Sigmoid colon (tissue), 7 donors: ENCODE results near the gene MEF2A. TPM values are rescaled to one million over a fixed set of nuclear protein-coding genes. Genes with fewer than 3 reads are reported as not detected.
"Not testable (repeated sequence)": the region's sequence is repeated elsewhere in the genome, so short reads cannot be mapped to it uniquely, and the experiment has no call there.

ENCODE experiments used
- DNase-seq: peaks from one replicate; pipeline ENCODE4 v3.0.0-alpha.2; 2019
- H3K27ac ChIP-seq, 4 donors: fragments of 200-600 bp; sonication (generic); one replicate each; pipeline ENCODE4 v1.5.1; 2016 to 2019; ENCODE audit warnings: mild to moderate bottlenecking in 1 of 4
- H3K27me3 ChIP-seq, 3 donors: fragments of 200-600 bp; sonication (generic); one replicate each; pipeline ENCODE4 v1.5.1; 2019; ENCODE audit warnings: mild to moderate bottlenecking in 1 of 3
- H3K36me3 ChIP-seq, 4 donors: fragments of 200-600 bp; sonication (generic); one replicate each; pipeline ENCODE4 v1.5.1; 2016 to 2019
- H3K4me1 ChIP-seq, 4 donors: fragments of 200-600 bp; sonication (generic); one replicate each; pipeline ENCODE4 v1.5.1; 2017 to 2019
- H3K4me3 ChIP-seq, 4 donors: fragments of 200-600 bp; sonication (generic); one replicate each; pipeline ENCODE4 v1.5.1; 2017 to 2019; ENCODE audit warnings: mild to moderate bottlenecking in 2 of 4, moderate library complexity in 1 of 4
- H3K9me3 ChIP-seq, 4 donors: fragments of 200-600 bp in 3 of 4; sonication (generic) in 3 of 4; one replicate each; pipeline versions ENCODE4 v1.5.1 to v1.6.1; 2013 to 2019
- EP300 ChIP-seq, 4 donors: sonication (generic); formaldehyde crosslinking; IDR thresholded peaks; one replicate each; pipeline ENCODE4 v1.6.1; 2017; ENCODE audit warnings: antibody characterized with exemption in 4 of 4
- POLR2A ChIP-seq, 2 donors: fragments of 450-650 bp; IDR thresholded peaks; one replicate each; pipeline ENCODE4 v1.6.1; 2016; ENCODE audit warnings: antibody characterized with exemption in 2 of 2, mild to moderate bottlenecking in 2 of 2, moderate library complexity in 2 of 2
- POLR2AphosphoS5 ChIP-seq, 4 donors: sonication (generic); formaldehyde crosslinking; IDR thresholded peaks; one replicate each; pipeline ENCODE4 v1.6.1; 2017; ENCODE audit warnings: antibody characterized with exemption in 4 of 4
- WGBS, 2 donors: extraction: QIAGEN DNeasy Blood & Tissue Kit; methylation state at CpG; one replicate each; pipeline ENCODE4 v1.1.7; 2013; 5-methylcytosine and 5-hydroxymethylcytosine counted together
- intact Hi-C: fragments of 100-400 bp; cut with DNase I; formaldehyde crosslinking; loops from one replicate; pipeline ENCODE4 v1.15.1; 2023
- polyA plus RNA-seq, 3 donors: library from polyadenylated mRNA; stranded (reverse); fragments of 200-250 nt; gene quantifications; one replicate each; pipeline ENCODE4 v1.2.3, GENCODE V29; 2013
- total RNA-seq, 4 donors: library from RNA; depleted of rRNA; stranded (reverse); fragments of >200 nt; gene quantifications; one replicate each; pipeline ENCODE4 v1.1.0, GENCODE V29; 2016
- TF ChIP-seq, protein P1 (sequence below), 4 experiments: fragments of 450-650 bp in 3 of 4; fragments of 200-600 bp in 1 of 4; IDR thresholded peaks; one replicate each; pipeline ENCODE4 v1.5.1; 2016 to 2019; ENCODE audit warnings: antibody characterized with exemption in 4 of 4, mild to moderate bottlenecking in 3 of 4, moderate library complexity in 2 of 4
- donor health status: healthy with polysubstance abuse.
- donor health status: Bipolar disorder and iron deficiency.
- donor health status: healthy.

MEF2A gene
- total RNA-seq (100 to 1,000 TPM in 1 of 4 donors, 10 to 100 TPM in 3; 78.8 to 123 (median 80.3) TPM), polyA plus RNA-seq (10 to 100 TPM; 11.6 to 15.4 (median 14.4) TPM)

DNA sequence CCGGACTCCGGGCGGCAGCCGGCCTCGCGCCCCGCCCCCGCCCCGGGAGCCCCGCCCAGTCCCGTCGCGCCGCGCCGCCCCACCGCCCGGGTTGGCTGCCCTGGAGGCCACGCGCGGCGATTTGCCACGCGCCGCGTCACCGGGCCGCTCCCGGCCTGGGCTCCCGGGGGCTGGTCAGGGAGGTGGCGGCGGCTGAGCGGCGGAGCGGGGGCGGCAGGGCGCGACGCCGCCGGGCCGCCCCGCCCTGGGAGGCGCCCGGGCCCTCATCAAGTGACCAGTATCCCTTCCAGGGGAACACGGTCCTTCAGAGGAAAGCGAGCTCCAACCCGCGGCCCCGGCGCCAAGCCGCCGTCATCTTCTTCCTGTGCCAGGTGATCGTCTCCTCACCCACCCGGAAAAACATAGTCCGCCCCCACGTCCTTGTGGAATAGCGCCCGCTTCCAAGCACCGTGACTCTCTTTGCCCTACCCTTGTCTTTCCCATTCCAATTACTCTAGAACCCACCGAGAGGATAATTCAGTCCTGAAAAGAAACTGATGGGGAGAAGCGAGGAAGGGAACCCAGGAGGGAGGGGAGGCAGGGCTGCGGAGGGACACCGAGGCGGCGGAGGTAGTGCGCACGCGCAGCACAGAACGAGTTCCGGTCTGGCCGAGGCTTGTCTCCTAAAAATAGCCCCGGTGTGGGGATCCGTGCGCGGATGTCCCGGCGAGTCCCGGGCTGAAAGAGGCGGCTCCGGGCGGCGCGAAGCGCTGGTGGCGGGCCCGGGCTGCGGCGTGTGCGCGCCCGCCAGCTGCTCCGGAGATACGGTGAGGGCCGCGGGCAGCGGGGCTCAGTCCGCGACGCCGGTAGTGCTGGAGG, at the start of gene MEF2A:
Gene MEF2A (plus strand): TSS at position 686 of the 858 bp plus-strand sequence. CDS start 67,136 bp downstream, outside the sequence.
- Histone ChIP-seq H3K4me3 (peak within 1 kb of the TSS; percentile 91 to 98 (median 96)), H3K4me1 (peaks cover 0 to 50% (median 36%) of the 10 kb centered on the region in 4 donors), H3K27ac (peak within 1 kb of the TSS; percentile 99 to 100 (median 100)), H3K27me3 (no peaks in the 10 kb centered on the region), H3K9me3 (no peaks in the 10 kb centered on the region), H3K36me3 (no peaks in the 10 kb centered on the region)
- TF ChIP-seq POLR2A (IDR thresholded peaks at IDR 0.05): peak; percentile 73 to 88
- TF ChIP-seq, protein P1, sequence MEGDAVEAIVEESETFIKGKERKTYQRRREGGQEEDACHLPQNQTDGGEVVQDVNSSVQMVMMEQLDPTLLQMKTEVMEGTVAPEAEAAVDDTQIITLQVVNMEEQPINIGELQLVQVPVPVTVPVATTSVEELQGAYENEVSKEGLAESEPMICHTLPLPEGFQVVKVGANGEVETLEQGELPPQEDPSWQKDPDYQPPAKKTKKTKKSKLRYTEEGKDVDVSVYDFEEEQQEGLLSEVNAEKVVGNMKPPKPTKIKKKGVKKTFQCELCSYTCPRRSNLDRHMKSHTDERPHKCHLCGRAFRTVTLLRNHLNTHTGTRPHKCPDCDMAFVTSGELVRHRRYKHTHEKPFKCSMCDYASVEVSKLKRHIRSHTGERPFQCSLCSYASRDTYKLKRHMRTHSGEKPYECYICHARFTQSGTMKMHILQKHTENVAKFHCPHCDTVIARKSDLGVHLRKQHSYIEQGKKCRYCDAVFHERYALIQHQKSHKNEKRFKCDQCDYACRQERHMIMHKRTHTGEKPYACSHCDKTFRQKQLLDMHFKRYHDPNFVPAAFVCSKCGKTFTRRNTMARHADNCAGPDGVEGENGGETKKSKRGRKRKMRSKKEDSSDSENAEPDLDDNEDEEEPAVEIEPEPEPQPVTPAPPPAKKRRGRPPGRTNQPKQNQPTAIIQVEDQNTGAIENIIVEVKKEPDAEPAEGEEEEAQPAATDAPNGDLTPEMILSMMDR (IDR thresholded peaks at IDR 0.05): no peak
- peak; percentile 88 to 96 (median 94) for TF ChIP-seq POLR2AphosphoS5 (IDR thresholded peaks at IDR 0.05)
- TF ChIP-seq EP300 (IDR thresholded peaks at IDR 0.05): peak in 1 of 4 donors; percentile 54
- DNase-seq: peak; percentile 98
- intact Hi-C loops: loop anchor here (1.0 to 5.0 kb wide), 5 partner anchors 52 to 158 kb away; no protein-coding TSS in a partner anchor
- 0% methylated on average over 101 of the region's 101 CpGs for WGBS, 2 donors

DNA sequence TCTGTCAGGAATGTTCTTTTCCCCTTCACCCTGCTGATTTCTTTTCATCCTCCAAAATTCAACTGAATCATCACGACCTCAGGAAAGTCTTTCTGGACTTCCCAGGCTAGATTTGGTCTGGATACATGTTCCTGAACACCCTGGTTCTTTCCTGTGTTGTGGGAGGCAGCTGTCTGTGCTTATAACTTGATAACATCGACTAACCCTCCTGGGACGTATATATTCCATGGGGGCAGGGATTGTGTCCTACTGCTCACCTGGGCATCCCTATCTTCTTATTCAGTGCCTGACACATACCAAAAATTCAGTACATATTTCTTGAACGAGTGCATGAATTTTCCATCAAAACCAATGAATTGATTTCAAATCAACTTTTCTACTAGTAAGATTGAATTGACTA, 47.6 kb upstream of the MEF2A start:
- intact Hi-C loops: no loop called here
- H3K4me3 ChIP-seq: no peak overlapping the region

DNA sequence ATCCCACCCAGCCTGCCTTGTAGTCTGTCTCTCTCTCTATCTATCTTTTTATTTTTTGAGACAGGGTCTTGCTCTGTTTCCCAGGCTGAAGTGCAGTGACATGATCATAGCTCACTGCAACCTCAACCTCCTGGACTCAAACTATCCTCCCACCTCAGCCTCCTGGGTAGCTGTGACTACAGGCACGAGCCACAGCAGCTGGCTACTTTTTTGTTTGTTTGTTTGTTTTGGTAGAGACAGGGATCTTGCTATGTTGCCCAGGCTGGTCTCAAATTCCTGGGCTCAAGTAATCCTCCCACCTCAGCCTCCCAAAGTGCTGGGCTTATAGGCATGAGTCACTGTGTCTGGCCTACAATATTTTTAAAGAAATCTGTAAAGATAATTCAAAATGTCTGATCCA, 46.4 kb upstream of the MEF2A start:
- H3K27me3 ChIP-seq, H3K4me1 ChIP-seq, H3K36me3 ChIP-seq, H3K27ac ChIP-seq, DNase-seq, H3K9me3 ChIP-seq, H3K4me3 ChIP-seq, intact Hi-C loops: not testable (repeated sequence)
- WGBS, 2 donors: 81 to 82% methylated on average over 1 of the region's 1 CpG

More for the DNA sequence above, 47.6 kb upstream of the MEF2A start:
- Histone ChIP-seq H3K36me3 (no peaks in the 10 kb centered on the region), H3K9me3 (no peaks in the 10 kb centered on the region), H3K4me1 (no peaks in the 10 kb centered on the region), H3K27me3 (no peaks in the 10 kb centered on the region), H3K27ac (no peak overlapping the region)
- no peak for DNase-seq
- TF ChIP-seq EP300 (IDR thresholded peaks at IDR 0.05) (no peak), POLR2A (IDR thresholded peaks at IDR 0.05) (no peak), POLR2AphosphoS5 (IDR thresholded peaks at IDR 0.05) (no peak)
- TF ChIP-seq, protein P1 (IDR thresholded peaks at IDR 0.05): no peak
- 85 to 89% methylated on average over 4 of the region's 4 CpGs for WGBS, 2 donors

DNA sequence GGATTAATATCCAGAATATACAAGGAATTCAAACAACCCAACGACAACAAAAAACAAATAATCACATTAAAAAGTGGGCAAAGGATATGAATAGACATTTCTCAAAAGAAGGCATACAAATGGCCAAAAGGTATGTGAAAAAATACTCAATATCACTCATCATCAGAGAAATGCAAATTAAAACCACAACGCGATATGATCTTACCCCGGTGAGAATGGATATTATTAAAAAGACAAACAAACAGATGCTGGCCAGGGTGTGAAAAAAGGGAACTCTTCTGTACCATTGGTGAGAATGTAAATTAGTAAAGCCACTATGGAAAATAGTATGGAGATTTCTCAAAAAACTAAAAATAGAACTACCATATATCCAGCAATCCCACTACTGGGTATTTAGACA, 43.5 kb upstream of the MEF2A start:
- intact Hi-C loops: no loop called here
- H3K36me3 ChIP-seq: no peaks in the 10 kb centered on the region
- H3K27ac ChIP-seq: no peak overlapping the region
- WGBS, 2 donors: 78 to 91% methylated on average over 4 of the region's 4 CpGs
- no peak overlapping the region for H3K4me3 ChIP-seq
- TF ChIP-seq EP300 (IDR thresholded peaks at IDR 0.05) (no peak), POLR2A (IDR thresholded peaks at IDR 0.05) (no peak), POLR2AphosphoS5 (IDR thresholded peaks at IDR 0.05) (no peak)
- TF ChIP-seq, protein P1 (IDR thresholded peaks at IDR 0.05): no peak
- H3K27me3 ChIP-seq: no peaks in the 10 kb centered on the region
- no peaks in the 10 kb centered on the region for H3K9me3 ChIP-seq
- no peak for DNase-seq
- H3K4me1 ChIP-seq: no peaks in the 10 kb centered on the region

DNA sequence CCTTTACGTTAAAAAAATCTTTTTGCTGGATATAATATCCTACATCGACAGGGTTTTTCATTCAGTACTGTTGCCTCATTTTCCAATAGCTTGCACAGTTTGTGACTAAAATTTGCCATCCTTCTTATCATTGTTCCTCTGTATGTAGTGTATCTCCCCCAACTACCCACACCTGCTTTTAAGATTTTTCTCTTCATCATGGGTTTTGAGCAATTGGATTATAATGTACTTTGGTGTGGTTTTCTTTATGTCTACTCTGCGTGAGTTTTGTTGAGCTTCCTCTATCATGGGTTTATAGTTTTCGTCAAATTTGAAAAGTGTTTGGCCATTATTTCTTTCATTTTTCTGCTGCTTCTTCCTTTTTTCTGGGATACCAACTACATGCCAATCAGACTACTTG, 39.6 kb upstream of the MEF2A start:
- Histone ChIP-seq H3K36me3 (no peaks in the 10 kb centered on the region), H3K4me1 (no peaks in the 10 kb centered on the region), H3K9me3 (no peaks in the 10 kb centered on the region), H3K27me3 (no peaks in the 10 kb centered on the region), H3K4me3 (no peak overlapping the region), H3K27ac (no peak overlapping the region)
- intact Hi-C loops: no loop called here
- 45 to 67% methylated on average over 4 of the region's 4 CpGs for WGBS, 2 donors
- no peak for DNase-seq
- TF ChIP-seq, protein P1 (IDR thresholded peaks at IDR 0.05): no peak
- TF ChIP-seq EP300 (IDR thresholded peaks at IDR 0.05) (no peak), POLR2A (IDR thresholded peaks at IDR 0.05) (no peak), POLR2AphosphoS5 (IDR thresholded peaks at IDR 0.05) (no peak)
